HG03103 (cell line): ENCODE results near the gene CES5A.
"Not testable (repeated sequence)": the region's sequence is repeated elsewhere in the genome, so short reads cannot be mapped to it uniquely, and the experiment has no call there.

Experiments
- ATAC-seq: cut with Tn5 transposase; IDR thresholded peaks from one replicate; pipeline ENCODE4 v1.9.1; 2021; ENCODE audit warnings: low read depth; ENCODE audit not compliant: unreplicated experiment

The CES5A gene

DNA sequence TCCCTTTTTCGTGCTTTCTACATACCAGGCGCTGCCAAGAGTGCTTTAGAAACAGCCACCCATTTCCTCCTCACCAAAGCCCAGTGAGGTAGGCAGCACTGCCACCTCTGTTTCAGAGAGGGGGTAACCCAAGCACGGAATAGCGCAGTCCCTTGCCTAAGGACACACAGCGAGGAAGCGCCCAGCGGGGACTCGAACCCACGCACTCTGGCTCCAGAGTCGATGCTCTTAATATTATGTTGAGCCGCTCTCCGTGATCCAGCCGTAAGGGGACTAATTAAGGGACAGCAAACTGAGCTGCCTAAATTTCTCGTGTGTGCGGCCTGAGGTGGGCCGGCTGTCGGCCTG, 42.8 kb downstream of the CES5A start:
- no peak for ATAC-seq

DNA sequence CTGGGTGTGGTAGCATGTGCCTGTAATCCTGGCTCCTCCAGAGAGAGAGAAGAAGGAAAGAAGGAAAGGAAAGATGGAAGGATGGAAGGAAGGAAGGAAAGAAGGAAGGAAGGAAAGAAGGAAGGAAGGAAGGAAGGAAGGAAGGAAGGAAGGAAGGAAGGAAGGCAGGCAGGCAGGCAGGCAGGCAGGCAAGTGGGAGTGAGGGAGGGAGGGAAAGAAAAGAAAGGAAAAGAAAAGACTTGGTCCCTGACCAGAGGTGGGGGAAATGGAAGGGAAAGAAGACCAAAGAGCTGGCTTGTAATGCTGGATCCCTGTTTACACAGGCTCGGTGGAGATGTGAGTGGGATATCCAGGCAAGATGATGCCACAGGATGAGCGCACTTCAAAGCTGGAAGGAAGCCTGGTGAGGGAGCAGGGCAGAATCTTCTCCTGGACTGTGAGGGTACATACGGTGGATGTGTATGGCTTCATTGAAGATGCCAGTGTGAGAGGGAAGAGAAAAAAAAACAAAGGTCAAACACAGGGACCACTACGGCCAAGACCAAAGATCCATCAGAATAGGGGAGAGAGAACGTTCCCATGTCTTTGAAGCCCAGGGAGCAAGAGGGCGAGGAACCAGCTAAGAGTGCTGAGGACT, 44.4 kb downstream of the CES5A start:
- no peak for ATAC-seq

DNA sequence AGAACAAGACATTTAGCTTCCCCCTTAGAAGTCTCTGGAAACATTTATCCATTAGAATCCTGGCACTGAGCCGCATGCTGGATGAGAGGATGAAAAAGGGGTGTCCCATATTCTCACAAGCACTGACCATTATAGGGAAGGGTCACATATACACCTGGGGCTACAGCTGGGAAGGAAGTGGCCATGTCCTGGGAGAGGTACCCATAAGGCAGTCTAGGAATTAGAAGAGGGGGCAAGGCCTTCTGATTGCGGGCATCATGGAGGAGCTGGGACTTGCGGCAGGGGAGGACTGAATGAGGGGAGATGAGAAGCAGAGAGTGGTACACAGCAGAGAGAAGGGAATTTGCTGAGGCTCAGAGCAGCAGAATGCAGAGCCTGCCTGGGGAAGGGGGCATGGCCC, 45.9 kb downstream of the CES5A start:
- ATAC-seq: not testable (repeated sequence)

DNA sequence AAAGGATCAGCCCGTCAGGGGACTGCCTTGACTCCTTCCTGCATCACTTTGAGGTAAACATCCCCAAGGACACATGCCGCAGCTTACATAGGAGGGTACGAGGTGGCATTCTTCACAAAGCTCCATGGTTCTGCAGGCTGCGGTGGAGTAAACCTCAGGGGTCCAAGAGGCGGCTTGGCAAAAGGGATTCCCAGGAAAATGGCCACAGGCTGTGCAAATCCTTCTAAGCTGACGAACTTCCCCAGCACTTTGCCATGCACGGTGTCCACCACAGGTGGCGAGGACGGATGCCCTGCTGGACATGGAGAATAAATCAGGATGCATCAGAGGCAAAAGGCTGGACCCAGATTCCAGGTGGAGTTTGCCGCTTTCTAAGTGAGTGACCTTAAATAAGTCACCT, 46.5 kb downstream of the CES5A start:
- ATAC-seq: no peak

DNA sequence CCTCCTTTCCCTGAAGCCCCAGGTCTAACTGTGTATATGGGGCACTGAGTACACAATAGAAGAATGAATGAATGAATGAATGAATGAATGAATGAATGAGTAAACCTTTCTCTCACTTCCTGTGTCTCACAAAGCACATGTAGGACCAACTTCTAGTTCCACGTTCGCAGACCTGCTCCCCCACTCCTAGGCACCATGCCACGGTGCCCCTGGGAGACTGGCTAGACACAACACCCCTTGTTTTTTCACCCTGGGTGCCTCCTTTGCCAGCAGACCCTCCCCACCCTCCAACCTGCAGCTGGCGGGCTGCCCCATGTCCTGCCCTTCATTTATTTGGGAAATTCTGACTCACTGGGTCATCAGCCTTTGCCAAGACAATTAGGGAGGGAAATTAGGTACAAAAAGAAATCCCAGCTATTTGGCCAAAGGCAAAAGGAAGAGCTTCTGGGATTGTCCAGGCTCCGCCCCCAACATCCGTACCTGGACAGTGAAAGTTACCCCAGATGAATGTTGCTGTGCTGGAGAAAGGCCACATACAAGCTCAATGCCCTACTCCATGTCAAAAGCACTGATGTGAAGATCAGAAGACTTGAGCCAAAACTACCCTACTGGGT, 50.0 kb downstream of the CES5A start:
- no peak for ATAC-seq

DNA sequence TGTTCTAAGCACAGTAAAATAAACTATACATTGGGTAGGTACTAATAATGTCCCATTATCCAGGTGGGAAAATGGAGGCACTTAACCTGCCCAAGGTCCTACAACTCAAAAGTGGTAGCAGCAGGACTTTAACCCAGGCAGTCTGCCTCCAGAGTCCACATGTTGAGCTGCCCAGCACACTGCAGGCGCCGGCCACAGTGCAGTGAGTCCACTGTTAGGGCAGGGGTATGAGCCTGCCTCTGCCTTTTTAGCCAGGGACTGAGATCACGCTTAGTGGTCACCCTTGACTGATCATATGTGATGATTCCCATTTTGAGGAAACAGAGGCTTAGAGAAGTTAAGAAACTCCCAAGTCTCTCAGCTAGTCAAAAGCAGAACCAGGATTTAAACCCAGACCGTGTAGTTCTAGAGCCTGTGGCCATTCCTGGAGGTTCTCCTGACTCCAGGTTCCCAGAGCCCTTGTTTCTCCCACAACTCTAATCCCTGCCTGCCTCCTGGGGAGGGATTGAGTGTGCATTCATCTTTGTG, 50.6 kb downstream of the CES5A start:
- ATAC-seq: no peak

DNA sequence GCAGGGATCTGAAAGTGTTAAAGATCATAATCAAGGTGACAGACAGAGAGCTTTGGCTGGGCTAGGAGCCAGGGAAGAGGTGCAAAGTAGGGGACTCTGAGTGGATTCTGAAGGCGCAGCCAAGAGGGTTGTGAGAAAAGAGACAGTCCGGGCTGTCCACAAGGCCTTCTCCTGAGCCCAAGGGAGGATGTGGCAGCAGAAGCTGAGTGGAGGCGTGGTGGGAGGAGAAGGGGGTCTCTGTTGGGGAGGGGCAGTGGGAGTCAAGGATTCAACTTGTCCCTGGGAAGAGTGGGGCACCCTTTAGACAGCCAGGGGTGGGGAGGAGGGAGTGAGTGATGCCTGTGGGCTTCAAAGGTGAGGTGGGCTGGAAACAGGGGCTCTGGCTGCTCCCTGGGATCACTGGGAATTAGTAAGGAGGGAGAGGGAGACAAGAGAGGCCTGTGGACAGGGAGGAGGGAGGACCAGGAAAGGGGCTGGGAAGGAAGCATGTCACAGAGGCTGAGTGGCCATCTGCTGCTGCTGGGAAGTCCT, 52.8 kb downstream of the CES5A start:
- ATAC-seq: no peak

DNA sequence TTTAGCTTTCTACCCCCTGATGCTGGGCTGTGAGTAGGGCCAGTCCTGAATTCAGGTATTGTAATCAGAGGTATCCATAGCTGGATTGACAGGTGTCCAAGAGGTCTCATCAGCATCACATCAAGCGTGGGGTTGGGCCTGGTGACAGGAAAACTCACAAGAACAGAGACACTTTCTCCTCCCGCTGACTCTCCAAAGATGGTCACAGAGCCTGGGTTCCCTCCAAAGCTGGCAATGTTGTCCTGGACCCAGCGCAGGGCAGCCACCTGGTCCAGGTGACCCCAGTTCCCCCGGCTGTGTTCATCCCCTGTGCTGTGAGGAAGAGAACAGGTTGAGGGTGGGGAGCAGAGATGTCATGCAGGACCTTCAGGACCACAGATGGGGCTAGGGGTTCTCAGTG, 54.0 kb downstream of the CES5A start:
- ATAC-seq: no peak

DNA sequence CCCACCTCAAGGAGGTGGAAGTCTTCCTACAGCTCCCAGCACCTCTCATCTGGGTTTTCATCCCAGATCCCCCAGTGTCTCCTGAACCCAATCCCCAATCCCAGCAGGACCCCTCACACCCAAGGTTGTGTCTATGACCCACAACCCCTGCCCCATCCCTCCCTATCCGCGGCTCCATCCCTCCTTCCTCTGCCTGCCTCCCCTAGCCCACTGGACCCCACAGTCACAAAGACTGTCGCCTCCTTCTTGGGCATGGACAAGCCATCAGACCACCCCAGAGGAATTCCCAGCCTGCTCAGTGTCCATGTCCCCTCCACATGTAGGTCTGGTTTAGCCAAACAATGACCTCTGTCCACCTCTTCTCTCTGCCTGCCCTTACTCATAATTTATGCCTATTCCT, 54.6 kb downstream of the CES5A start:
- no peak for ATAC-seq

DNA sequence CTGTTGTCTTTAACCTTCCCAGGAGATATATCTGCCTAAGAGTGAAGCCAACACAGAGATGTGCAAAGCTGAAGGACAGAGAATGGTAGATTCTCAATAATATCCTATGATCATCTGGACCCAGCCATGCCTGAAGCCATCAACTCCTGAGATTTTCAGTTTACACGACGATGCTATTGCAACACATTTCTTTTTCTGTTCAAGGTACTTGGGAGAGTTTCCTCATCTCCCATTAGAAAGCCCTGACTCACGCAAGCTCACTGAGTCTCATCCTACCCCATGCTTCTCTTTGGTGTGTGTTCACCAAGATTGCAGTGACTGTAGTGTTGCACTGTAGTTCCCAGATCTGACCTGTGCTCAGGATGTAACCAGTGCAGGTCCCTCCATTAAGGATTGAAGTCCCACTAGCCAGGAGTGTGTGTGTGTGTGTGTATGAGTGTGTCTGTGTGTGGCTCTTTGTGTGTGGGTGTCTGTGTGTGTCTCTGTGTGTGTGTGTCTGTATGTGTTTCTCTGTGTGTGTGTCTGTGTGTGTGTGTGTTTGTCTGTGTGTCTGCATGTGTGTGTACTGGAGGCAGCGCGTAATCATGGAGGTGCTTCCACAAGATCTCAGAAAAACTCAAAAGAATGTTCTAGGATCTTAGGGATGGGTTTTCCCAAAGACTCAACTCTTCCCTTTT, 57.8 kb downstream of the CES5A start:
- no peak for ATAC-seq

DNA sequence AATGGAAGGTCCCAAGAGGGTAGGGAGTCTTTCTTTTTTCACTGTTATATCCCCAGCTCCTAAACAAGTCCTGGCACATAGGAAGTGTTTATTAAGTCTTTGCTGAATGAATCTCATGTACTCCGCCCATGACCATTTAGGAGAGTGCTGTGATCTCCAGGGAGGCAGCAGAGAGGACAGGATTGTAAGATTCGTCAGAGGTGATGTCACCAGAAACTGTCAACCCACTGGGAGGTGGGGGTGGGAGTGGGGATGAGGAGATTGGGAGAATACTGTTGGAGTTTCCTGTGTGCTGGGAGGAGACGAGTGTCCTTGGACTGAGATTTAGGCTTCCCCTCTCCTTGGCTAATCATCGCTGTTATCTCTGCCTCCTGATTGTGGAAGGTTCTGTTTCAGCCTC, 59.0 kb downstream of the CES5A start:
- ATAC-seq: not testable (repeated sequence)

DNA sequence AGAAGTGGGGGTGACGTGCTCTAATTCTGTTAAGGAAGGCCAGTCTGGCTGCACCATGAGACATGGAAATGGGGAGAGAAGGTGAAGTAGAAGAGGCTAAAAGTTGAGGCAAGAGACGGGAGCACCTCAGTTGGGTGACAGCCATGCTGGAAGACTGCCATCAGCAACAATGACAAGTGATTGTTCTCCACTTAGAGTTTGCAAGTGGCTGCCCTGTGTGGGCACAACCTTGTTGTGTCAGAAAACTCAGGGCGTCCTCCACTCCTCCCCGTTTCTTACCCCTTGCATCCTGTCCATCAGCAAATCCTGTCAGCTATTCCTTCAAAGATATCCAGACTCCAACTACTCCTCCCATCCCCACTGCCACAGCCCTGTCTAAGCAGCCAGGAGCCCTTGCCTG, 59.9 kb downstream of the CES5A start:
- no peak for ATAC-seq

DNA sequence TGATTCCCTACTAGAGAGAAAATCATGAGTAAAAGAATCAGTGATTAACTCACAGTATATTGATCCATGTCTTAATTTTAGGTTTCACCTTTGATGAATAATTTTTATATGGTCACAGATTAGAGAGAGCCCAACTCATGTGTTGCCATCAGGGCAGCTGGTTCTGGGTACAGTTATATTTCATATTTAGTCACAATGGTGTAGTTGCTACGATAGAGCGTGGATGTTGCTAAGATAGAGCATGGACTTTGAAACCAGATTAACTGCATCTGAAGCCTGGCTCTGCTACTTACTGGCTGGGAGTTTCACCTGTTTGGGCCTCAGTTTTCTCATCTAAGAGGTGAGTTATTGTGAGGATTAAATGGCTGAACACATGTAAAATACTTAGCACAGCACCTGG, 61.0 kb downstream of the CES5A start:
- not testable (repeated sequence) for ATAC-seq

DNA sequence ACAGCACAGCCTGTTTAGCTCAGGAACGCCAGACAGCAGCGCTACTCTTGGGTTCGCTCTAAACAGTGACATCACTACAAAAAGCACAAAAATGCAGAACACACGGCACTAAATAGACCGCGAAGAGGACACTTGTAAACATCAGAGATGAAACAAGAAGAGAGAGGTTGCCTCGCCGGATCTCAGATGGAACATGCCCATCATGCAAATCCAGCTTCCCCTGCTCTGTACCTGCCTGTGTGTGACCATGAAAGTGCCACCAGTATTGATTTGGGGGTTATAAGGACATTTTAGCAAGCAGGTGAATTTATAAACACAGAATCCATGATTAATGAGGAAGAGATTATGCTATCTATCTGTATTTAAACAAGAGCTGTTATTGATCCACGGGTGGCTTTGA, 61.4 kb downstream of the CES5A start:
- not testable (repeated sequence) for ATAC-seq

DNA sequence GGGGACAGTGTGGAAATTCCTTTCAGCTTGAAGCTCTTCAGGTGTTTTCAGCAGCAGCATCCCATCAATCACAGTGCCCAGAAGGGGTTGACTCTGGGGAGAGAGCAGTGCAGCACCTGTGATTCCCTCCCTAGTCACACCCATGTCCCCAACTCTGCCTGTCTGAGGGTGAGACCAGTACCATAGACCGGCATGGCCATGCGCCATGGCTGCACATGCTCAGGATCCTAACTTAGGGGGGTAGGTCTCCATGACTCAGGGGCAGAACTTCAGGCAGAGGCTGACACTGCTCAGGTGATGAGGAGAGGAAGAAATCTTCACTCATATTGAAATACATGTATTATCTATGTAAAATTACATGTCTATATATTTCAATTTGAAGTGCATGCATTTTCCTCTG, 62.2 kb downstream of the CES5A start:
- ATAC-seq: no peak

DNA sequence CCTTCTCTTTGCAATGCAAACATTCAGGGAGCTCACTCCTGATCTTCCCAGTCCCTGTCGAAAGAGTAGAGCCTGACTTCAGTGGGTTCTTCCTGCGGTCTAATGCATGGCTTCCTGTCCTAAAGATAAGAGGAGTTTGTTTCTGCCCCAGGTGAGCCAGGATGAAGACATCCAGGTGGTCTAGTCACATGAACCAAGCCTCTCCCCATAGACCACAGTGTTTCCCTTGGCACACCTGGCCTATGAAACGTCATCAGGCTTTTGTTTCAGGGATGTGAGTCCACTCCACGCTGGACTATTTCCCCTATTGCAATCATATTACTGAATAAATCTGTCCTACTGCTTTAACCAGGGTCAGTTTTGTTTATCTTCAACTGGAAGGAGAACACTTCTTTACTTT, 63.4 kb downstream of the CES5A start:
- no peak for ATAC-seq

DNA sequence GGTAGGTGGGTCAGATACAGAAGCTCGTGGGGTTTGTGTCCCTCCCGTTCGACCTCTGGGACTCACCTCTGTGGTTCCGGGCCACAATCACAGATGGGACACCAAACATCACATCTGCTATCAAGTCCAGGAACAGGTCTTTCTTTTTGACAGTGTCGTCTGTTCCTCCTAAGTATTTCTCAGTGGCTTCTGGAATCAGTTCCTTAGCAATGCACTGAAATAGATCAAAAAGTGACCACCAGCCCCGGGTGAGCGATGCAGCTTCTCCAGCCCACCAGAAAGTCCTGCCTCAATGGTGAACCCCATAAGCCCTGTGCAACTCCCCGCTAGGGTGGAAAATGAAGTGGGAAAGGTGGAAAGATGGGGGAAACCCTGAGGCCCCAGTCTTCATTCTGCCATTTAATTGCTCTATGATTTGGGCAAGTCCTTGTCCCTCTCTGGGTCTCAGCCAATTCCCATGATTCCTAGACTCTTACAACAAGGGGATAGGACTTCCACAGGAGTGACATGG, 64.7 kb downstream of the CES5A start:
- ATAC-seq: no peak

DNA sequence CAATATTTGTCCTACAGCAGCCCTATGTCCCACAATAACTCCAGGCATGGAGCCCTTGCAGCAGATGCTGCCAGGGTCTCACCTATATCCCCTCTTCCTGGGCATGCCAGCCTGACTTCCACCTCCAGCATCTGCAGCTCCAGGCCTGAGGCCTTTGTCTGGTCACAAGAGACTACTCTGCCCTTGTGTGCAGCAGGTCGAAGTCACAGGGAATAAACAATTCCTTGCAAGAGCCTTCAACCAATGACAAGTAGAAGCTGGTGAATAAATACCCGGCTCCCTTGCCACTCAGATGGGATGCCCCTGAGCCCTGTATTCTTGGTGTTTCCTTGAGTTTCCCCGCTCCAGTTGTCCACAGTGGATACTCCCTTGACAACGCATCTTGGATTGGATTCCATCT, 65.3 kb downstream of the CES5A start:
- no peak for ATAC-seq

DNA sequence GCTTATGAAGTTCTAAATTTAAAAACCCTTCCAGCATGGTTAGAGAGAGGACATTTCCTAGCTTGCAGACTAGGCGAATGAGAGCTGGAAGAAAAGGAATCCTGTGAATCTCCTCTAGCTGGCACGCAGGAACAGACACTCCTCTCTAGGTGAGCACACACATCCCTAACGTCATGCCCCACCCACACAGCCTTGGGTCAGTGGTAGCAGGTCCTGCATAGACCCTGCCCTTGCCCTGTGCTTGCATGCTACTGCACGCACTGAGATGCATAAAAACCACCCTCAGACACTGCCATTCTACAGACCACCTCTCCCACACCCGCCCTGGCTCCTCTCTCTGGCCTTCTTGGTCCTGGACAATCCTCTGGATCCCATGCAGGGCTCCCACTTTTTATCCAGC, 65.8 kb downstream of the CES5A start:
- no peak for ATAC-seq

DNA sequence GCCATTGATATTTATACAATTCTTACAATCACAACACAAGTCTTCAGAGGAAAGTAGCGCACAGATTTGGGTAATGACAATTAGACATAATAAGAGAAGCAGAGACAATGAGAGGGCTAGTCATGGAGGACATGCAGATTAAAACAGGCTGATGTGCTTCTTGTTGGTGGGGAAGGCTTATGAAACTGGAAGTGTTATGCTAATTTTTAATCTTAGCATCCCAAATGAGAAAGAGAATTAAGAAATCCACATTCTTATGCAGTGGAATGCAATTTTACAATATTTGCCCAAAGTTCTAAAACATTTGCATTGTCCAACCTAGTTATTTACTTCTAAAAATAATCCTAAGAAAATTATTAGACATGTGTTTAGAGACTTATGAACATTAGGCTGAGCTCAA, 66.9 kb downstream of the CES5A start:
- not testable (repeated sequence) for ATAC-seq

DNA sequence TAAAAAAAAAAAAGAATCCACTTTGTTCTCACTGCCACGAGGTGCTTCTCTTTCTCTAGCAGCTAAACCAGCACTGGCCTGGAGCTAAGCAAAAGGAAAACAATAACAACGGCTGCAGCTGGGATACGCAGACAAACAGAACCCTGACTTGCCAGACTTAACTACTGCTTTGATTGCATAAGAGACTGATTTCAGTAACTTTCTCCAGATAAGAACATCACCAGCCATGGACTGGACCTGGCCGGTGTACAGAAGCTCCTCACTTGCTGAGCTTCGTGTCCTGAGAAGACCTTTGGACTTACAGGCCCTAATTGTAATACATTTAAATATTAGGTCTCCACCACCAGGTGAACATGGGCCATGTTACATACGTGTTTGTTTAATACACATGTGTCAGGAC, 70.1 kb downstream of the CES5A start:
- not testable (repeated sequence) for ATAC-seq

DNA sequence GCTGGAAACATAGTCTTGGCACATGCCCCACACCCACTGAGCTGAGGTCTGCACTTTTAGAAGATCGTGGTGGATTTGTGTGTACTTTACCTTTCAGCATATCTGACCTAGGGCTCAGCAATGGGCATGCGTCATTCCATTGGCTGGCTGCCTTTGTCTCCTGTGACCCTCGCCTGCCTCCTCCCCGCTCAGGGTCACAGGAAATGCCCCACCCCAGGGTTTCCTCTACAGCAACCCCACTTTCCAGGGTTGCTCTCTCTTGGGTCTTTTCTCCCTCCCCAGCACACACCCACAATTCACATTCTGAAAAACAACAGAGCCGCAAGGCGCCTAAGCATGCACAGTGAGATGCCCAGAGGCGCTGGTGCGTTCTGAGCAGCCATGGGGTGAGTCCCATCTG, 71.5 kb downstream of the CES5A start:
- ATAC-seq: not testable (repeated sequence)
